GM19193 (cell line): ENCODE data around the gene TMSB15C.
"Not testable (repeated sequence)": the region's sequence is repeated elsewhere in the genome, so short reads cannot be mapped to it uniquely, and the experiment has no call there.

Source experiments
- POLR2A ChIP-seq: IDR thresholded peaks from 4 replicates; pipeline ENCODE4 v1.6.1; 2011; ENCODE audit not compliant: insufficient read depth, insufficient read length; ENCODE audit errors: extremely low read depth

Gene TMSB15C

DNA sequence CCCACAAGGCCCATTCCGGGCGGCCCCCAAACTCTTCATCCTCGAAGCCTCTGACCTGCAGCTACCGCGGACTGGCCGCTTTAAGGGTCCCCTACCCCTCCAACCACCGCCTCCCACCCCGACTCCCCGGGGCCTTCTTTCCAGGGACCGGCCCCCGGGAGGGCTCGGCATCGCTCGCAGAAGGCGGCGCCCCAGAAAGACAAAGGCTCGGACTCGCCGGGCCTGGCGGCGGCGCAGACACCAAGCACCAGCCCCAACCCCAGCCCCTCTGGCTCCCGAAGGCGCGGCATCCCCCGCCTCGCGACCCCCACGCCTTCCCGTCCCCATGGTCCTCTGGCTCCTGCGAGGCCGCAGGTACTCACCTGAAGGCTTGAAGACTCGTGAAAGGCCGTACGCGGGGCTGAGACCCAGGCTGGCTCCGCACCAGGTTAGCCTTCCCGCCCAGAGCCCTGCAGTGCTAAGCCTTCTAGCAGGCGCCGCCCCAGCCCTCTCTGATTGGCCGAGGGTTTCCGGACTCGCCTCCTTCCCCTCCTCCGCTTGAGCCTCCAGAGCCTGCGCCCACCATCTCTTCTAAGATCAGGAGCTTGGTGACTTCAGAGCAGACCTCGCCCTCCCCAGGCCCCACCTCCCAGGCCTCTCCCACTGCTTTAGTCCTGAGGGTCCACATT, at the start of gene TMSB15C:
TMSB15C (minus strand) TSS at position 459 of the 668 bp plus-strand sequence.
- TF ChIP-seq POLR2A, result not testable (repeated sequence)

- no peak for TF ChIP-seq POLR2A
These were observed 46.8 kb upstream of the TMSB15C start for GRCh38 chrX:104122829-104123228.

DNA sequence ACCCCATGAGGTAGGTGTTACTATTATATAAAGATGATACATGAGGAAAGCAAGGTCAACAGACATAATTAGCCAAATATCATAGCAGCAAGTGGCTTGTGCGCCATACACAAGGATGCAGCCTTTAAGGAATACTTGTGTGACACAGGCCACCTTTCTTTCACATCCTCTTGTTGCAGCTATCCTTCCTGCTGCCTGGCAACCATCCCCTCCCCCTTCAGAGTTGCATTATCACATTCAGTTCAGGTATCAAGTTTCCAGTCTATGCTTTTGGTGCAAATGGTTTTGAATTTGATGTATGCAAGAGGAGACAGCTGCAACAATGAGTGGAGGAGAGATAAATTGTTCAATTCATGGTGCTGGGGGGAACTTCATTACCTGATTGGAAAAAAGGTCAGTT, 42.7 kb upstream of the TMSB15C start:
- TF ChIP-seq POLR2A, result no peak

GRCh38 chrX:104117759-104118158, 41.7 kb upstream of the TMSB15C start:
- TF ChIP-seq POLR2A, result no peak

GRCh38 chrX:104113222-104113965, 37.4 kb upstream of the TMSB15C start:
- TF ChIP-seq POLR2A, result no peak

DNA sequence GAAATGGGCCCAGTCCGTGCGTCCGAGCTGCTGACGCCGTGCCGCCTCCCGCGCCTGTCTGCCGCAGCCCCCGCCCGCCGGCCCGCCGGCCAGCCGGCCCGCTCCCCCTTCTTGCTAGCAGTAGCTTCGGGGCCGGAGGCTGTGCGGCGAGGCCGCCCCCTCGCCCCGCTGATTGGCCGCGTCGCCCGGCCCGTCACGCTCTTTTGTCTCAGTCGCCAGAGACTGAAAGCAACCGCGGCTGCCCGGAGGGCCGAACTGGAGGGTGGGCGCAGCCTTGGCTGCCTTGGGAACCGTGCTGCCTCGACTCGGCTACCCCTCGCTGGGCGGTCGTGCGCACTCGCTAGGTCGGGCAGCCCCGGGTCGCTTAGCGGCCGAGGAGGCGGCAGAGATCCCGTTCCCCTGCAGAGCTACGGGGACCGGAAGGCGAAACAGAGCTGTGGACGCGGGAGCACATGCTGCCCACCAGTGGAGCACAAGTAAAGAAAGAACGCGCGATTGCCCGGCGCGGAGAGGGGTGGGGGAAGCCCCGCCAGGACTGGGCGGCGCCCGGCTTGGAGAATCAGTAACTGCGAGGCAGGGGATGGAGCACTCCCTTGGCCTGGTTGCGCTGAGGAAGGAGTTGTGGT, 36.4 kb upstream of the TMSB15C start, which contains the start of gene ZCCHC18:
ZCCHC18 (plus strand) TSS at position 198 of the 626 bp plus-strand sequence. CDS start 1,589 bp downstream, outside the sequence.
- TF ChIP-seq POLR2A, result peak; percentile 53

DNA sequence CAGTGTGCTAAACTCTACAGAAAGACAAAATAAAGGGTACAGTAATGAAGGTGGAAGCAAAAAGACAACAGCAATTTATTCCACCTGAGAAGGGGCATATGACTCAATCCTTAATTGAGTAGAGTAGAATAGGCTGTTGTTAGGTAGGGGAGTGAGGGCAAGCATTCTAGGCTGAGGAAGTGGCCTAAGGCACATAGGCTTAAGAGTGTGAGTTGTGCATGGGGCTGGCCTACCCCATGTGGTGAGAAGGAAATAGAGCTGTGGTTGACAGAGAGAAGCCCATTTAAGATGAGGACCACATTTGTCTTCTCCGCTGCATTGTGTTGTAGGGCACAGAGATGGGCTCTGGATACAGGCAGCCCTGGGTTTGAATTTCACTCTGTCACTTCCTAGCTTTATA, 32.9 kb upstream of the TMSB15C start:
- TF ChIP-seq POLR2A, result no peak

- no peak for TF ChIP-seq POLR2A
These were observed 29.6 kb upstream of the TMSB15C start for GRCh38 chrX:104105330-104106262.

DNA sequence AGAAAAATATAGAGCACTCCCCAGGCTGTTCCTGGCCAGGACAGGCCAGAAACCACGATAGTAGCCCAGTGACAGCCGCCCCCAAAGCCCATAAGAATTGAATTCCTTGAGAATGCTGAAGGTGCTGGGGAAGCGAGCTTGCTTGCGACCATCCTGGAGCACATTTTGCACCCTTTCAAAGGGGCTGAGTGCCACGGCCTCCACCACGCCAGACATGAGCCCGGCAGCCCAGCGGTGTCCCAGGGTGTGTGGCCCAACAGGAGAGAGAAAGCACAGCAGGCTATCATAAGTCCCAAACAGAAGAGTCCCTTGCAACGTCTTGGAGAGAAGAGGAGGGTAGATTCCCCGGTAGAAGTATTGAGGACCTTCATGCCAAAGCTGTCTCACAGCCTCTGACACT, 28.6 kb upstream of the TMSB15C start:
- no peak for TF ChIP-seq POLR2A

- no peak for TF ChIP-seq POLR2A
These were observed 22.9 kb upstream of the TMSB15C start for GRCh38 chrX:104098919-104099318.

DNA sequence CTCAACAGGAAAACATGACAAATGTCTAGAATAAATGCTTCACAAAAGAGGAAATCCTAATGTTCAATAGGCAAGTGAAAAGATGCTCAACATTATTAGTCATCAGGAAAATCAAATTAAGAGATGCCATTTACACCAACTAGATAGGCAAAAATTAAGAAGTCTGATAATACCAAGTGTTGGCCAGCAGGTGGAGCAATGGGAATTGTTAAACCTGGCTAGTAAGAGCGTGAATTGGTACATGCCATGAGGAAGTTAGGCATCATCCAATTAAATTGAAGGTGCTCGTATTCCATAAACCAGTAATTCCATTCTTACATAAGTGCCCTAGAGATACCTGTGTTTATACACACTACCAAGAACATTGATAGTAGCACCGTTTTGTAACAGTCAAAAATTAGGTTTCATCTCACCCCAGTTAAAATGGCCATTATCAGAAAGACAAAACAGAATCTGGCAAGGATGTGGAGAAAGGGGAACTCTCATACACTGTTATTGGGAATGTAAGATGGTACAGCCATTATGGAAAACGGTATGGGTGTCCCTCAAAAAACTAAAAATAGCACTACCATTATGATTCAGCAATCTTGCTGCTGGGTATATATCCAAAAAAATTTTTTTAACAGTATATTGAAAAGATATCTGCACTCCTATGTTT, 22.2 kb upstream of the TMSB15C start:
- TF ChIP-seq POLR2A, result no peak

DNA sequence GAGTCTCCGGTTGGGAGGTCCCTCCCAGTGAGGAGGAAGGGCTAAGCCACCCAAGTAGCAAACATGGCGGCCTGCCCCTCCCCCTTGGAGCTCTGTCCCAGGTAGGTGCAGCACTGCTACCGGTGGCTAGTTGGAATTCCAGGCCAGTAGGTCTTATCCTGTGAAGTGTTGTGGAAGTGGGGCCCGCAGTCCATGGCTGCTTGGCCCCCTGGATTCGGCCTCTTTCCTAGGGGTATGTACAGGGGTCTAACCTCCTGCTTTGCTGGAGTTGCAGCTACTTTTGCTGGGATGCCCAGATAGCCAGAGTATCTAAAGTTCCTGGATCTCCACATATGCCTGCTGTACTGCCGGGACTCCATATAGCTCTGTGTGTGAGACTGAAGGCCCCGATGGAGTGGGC, 9.9 kb upstream of the TMSB15C start:
- TF ChIP-seq POLR2A, result no peak

GRCh38 chrX:104085477-104085876, 9.4 kb upstream of the TMSB15C start:
- no peak for TF ChIP-seq POLR2A
